ENCODE data around the gene ZNF302.
A peak's percentile ranks its signal among the peaks of the same experiment; 100 is the strongest.

ZNF302 gene

DNA sequence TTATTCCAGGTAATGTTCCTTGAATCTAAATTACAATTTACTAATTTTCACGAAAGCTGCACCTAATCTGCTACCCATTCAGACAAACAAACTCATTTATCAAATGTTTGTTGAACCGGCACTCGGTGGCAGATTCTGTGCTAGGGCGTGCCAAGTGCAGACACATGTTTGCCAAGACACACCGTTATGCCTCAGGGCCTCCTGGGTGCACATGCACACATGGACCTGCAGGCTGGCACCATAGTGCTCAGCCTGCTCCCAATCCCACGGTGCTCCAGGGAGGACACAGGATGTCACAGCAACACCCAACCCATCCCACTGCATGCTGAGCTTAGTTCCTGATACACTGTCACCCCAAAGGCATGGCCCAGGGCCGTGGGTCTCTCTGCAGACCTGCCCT lies 8.2 kb upstream of the ZNF302 start:
- in situ Hi-C loops (cut with MboI; ENCODE audit: low sequenced_read_pairs, unreplicated experiment): no loop called here
- no peak for DNase-seq (ENCODE audit: low spot score)
- TF ChIP-seq CTCF (IDR thresholded peaks at IDR 0.05; ENCODE audit: borderline replicate concordance, control extremely low read depth, extremely low read depth, insufficient read depth, missing control alignments): no peak

GRCh38 chr19:34671972-34672371 lies 5.5 kb upstream of the ZNF302 start:
- TF ChIP-seq CTCF (IDR thresholded peaks at IDR 0.05; ENCODE audit: borderline replicate concordance, control extremely low read depth, extremely low read depth, insufficient read depth, missing control alignments): no peak
- in situ Hi-C loops (cut with MboI; ENCODE audit: low sequenced_read_pairs, unreplicated experiment): no loop called here
- no peak for DNase-seq (ENCODE audit: low spot score)

DNA sequence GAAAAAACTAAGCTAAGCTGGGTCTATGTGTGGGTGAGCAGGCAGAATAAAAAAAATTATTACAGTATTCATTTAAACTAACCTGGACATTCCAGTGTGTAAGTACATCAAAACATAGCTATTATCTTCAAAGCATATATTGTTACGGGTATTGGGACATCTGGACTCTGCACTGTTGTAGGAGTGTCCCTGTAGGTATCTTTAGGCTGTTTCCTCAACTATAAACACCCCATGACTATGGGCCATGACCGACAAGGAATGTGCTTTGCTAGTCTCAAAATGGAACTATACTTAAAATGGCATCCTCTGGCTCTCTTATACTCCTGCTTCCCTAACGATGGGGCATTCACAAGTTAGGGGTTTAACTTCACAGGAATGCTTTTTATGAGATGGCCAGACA lies 3.9 kb upstream of the ZNF302 start:
- in situ Hi-C loops (cut with MboI; ENCODE audit: low sequenced_read_pairs, unreplicated experiment): no loop called here
- DNase-seq (ENCODE audit: low spot score): no peak
- TF ChIP-seq CTCF (IDR thresholded peaks at IDR 0.05; ENCODE audit: borderline replicate concordance, control extremely low read depth, extremely low read depth, insufficient read depth, missing control alignments): no peak

- TF ChIP-seq CTCF (IDR thresholded peaks at IDR 0.05; ENCODE audit: borderline replicate concordance, control extremely low read depth, extremely low read depth, insufficient read depth, missing control alignments): no peak
- in situ Hi-C loops (cut with MboI; ENCODE audit: low sequenced_read_pairs, unreplicated experiment): no loop called here
- no peak for DNase-seq (ENCODE audit: low spot score)
These were observed 2.2 kb upstream of the ZNF302 start for GRCh38 chr19:34675250-34675649.

GRCh38 chr19:34675919-34676318 lies 1.6 kb upstream of the ZNF302 start:
- TF ChIP-seq CTCF (IDR thresholded peaks at IDR 0.05; ENCODE audit: borderline replicate concordance, control extremely low read depth, extremely low read depth, insufficient read depth, missing control alignments): no peak
- in situ Hi-C loops (cut with MboI; ENCODE audit: low sequenced_read_pairs, unreplicated experiment): no loop called here
- no peak for DNase-seq (ENCODE audit: low spot score)

GRCh38 chr19:34676697-34677385 lies 637 bp upstream of the ZNF302 start, which contains the start of gene SCGB2B2:
TSS of gene SCGB2B2 (minus strand) at chr19:34677159. CDS start at chr19:34594563, 82,596 bp downstream.
- TF ChIP-seq CTCF (IDR thresholded peaks at IDR 0.05; ENCODE audit: borderline replicate concordance, control extremely low read depth, extremely low read depth, insufficient read depth, missing control alignments): no peak
- peak; percentile 54 for DNase-seq (ENCODE audit: low spot score)
- in situ Hi-C loops (cut with MboI; ENCODE audit: low sequenced_read_pairs, unreplicated experiment): no loop called here

Measured in GM13976 (cell line).